Superior temporal gyrus (tissue), 1 donor: ENCODE results near the gene HRCT1.
"Not testable (repeated sequence)": the region's sequence is repeated elsewhere in the genome, so short reads cannot be mapped to it uniquely, and the experiment has no call there.

Source experiments
- DNase-seq: peaks from one replicate; pipeline ENCODE4 v3.0.0-alpha.2; 2016; ENCODE audit errors: extremely low spot score

HRCT1 gene

GRCh38 chr9:35917261-35917660, 11.3 kb downstream of the HRCT1 start:
- no peak for DNase-seq

- no peak for DNase-seq
Observed at GRCh38 chr9:35918780-35919179, 12.8 kb downstream of the HRCT1 start.

- no peak for DNase-seq
Observed at GRCh38 chr9:35919212-35920008, 13.4 kb downstream of the HRCT1 start.

DNA sequence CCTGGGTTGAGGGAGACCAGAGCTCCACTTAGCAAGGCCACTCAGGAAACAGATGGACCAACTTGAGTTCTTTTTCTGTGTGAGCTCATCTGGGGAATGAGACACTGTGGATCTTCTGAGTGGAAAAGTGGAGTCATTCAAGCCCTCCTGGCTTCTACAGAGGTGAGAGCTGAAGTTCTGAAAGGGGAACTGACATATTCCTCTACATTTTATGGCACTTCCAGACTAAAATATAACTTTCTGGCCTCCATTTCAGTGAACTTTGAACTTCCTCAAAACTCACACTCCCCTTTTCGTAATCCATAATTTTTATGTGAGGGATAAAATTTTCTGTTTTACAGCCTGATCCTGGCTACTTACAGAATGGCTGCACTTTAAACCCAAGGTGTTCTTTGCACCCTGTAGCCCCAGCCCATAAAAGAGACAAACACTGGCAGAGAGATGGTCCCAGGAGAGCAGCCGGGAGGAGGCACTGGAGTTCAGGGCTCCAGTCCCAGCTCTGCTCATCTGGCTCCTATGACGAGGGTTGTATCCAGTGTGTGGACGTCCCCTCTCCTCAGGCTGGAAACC, 14.1 kb downstream of the HRCT1 start:
- DNase-seq = no peak

- no peak for DNase-seq
Observed at GRCh38 chr9:35923598-35923926, 17.6 kb downstream of the HRCT1 start.

- peak; percentile 63 for DNase-seq
Observed at GRCh38 chr9:35923927-35924763, 18.1 kb downstream of the HRCT1 start.

GRCh38 chr9:35928591-35929452, 22.8 kb downstream of the HRCT1 start:
- no peak for DNase-seq

DNA sequence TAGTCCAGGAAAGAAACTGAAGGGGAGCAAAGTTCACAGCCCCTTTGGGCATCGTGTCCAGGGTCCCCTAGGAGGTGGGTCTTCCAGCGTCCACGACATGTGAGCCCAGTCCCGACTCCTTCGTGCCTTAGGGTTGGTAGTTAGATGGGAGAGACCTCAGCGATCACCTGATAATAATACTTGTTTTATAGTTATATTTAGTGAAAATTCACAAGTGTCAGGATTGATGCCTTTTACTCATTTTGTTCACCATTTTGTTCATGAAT, 23.4 kb downstream of the HRCT1 start:
- DNase-seq = no peak

GRCh38 chr9:35930521-35930920, 24.5 kb downstream of the HRCT1 start:
- no peak for DNase-seq

DNA sequence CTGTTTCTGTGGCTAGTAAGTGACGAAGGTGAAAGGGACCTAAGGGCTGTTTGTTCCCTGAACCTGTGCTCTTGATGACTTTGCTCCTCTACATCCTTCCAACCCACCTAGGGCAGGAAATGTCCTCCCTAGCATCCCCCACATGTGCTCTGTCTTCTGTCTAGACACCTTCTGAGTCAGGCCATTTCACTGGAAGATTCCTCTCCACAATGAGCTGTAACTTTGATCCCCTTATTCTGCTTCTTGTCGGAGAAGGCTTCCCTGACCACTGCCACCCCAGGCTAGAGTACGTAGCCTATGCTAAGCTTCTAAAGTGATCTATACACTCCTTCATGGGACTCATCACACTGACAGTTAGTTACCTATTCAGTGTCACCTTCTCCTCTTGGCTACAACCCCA, 25.0 kb downstream of the HRCT1 start:
- DNase-seq = no peak

DNA sequence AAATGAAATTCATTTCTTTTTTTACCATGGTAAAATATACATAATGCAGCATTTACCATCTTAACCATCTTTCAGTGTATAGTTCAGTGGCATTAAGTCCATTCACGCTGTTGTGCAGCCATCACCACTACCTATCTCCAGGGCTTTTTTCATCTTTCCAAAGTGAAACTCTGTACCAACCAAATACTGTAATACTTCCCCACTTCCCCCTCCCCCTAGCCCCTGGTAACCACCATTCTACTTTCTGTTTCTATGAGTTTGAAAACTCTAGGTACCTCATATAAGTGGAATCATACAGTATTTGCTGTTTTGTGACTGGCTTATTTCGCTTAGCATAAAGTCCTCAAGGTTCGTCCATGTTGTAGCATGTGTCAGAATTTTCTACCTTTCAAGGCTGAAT, 26.7 kb downstream of the HRCT1 start:
- DNase-seq = no peak

DNA sequence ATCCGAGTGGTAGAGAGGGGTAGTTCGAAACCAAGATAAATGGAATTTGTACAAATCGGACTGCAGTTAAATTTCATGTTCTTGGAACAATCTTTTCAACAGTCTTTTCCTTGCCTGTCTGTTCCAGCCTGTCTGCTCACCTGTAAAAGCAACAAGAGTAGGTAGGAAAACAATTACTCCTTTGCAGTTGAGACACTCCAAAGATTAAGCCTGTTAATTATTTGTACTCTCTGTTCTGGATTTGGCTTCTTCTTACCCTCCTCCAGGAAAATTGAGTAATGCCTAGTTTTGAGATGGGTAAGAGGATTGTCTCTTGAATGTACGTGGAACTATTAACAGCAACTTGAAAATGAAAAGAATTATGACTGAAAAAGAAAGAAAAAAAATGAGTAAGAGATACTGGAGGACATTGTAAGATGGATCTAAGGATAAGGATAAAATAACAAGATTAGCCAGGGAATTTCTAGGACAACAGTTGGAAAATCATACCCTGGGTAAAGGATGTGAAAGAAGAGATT, 27.6 kb downstream of the HRCT1 start:
- no peak for DNase-seq

DNA sequence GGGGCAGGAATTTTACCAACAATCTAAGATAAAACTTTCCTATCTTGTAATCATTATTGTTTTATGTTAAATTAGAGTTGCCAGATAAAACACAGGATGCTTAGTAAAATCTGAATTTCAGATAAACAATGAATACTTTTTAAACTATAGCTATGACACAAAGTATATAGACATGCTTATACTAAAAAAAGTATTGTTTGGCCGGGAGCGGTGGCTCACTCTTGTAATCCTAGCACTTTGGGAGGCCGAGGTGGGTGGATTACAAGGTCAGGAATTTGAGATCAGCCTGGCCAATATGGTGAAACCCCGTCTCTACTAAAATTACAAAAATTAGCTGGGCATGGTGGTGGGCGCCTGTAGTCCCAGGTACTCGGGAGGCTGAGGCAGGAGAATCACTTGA, 28.1 kb downstream of the HRCT1 start:
- DNase-seq = not testable (repeated sequence)

DNA sequence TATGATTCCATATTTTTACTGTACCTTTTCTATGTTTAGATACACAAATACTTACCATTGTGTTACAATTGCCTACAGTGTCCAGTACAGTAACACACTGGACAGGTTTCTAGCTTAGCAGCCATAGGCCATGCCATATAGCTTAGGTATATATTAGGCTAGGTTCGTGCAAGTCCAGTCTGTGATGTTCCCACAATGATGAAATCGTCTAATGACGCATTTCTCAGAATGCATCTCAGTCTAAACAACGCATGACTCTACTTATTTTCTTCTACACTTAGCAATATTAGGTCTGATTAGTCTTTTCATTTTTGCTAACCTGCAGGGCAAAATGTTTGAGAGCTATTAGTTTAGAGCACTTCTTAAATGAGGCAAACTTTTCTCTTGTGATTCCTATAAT, 29.3 kb downstream of the HRCT1 start:
- no peak for DNase-seq

DNA sequence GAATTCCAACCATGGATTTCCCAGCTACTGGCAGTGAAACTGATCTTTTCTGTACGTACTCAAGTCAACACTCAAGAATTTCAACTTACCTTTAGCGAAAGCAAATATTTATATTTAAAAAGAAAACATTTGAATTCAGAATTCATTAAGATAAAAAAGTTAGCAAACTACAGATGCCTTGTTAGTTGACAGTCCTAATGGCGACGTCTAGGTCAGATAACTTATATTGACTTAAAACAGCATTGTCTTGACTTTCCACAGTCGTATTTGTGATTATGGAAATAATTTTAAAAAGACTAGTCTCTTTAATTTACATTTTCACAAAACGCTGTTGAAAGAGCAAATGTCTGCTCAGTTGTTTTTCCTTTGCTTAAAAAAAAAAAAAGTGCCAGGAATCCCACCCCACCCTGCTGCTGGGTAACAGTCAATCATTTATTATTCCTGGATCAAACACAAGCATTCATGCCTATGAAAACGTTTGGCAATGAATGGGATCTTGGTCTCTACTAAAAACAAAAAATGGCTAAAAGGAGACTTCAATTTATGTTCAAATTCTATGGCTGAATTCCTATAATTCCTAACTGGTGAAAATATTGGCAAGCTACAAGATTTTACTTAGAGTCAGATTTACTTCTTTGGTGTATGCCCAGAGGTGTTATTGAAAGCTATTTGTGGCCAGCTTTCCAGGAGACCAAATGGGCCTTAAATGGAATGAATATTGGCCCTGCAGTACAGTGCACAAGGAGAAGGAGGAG, 29.9 kb downstream of the HRCT1 start:
- DNase-seq = no peak

- DNase-seq = no peak
Observed at GRCh38 chr9:35937227-35937626, 31.2 kb downstream of the HRCT1 start.

GRCh38 chr9:35938474-35939356, 32.7 kb downstream of the HRCT1 start:
- no peak for DNase-seq

DNA sequence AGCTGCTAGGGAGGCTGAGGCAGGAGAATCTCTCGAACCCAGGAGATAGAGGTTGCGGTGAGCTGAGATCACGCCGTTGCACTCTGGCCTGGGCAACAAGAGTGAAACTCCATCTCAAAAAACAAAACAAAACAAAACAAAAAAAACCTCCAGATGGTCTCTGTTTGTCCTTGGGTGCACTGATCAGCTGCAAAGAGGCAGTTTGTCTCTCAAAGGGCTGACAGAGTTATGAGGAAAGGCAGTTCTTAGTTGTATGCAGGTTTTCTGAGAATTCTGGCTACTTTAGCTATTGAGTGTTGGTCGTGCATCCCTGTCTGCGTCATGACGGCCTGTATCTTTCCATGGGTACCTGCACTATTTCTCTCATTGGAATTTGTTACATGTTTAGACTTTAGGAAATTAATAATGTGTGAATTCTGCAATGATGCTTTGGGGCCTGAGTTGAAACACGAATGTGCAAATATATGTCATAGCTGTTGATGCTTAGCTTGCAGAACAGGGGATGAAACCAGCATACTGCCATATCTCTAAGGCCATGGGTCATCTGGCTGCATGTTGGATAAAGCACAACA, 33.8 kb downstream of the HRCT1 start:
- no peak for DNase-seq

GRCh38 chr9:35940458-35941407, 34.7 kb downstream of the HRCT1 start:
- DNase-seq = no peak
